ENCODE data around the gene PDE6D.
"Not testable (repeated sequence)": the region's sequence is repeated elsewhere in the genome, so short reads cannot be mapped to it uniquely, and the experiment has no call there.

PDE6D gene

DNA sequence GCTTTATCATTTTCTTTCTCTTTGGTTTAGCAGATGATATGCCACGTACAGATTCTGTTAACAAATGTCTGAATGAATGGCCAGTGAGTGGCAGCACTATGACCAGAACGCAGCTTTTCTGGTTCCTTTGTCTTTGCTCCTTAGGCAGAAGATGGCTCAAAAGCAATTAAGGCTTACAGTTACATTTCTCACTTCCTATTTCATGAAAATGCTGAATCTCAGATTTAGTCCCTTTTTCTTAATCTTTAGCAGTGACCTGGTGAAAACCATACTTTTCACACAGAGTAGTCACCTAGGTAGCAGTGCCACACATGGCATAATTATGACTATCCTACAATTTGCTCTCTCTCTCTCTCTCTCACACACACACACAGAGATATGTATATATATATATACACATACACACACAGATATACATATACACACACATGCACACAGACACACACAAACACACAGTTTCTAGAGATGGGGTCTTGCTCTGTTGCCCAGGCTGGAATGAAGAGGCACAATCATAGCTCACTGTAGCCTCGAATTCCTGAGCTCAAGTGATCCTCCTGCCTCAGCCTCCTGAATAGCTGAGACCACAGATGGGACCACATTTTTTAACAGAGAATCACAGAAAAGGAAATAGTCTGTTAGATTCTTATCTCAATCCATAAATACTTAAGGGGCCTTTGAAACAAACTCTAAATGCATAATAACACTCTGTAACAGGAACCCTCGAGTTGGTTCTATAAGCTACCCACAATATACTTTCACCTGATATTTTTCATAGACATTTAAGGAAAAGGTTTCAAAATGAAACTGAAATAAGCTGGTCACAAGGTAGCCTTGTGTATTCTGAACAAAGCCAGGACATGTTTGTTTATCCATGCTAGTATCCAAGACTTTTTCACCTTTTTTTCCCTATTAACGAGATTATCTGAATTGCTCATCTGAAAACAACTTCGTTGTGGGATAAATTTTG, 11.6 kb downstream of the PDE6D start:
- DNase-seq = no peak

DNA sequence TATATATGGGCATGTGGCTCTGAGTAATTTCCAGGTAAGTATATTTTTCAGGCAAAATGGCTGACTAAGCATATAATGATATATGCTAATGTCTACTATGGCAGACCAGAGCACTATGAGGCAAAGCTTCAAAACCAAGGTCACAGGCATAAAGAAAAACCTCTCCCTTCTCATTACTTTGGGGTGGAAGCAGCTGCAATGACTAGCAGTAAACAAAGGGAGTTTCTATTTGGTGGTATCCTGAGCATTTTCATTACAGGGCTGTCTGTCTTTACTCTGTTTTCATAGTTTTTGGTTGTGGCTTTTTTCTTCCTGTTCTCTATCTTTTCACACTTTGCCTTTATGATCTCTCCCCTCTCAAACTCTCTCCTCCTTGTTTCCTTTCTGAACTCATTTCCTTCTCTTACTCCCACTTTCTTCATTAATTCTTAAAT, 15.6 kb downstream of the PDE6D start:
- DNase-seq = no peak

DNA sequence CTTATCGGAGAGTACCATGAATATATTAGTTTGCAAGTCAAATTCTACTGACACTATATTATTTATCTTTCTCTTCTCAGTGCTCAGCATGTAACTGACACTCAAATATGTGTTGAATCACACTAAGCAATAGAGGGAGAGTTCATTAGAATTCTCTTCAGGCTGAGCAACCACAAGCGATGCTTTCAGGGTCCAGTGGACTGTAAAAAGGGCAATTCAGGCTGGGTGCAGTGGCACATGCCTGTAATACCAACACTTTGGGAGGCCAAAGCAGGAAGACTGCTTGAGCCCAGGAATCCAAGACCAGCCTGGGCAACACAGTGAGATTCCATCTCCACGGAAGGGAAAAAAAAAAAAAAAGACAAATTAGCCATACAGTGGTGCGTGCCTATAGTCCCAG, 16.3 kb downstream of the PDE6D start:
- no peak for DNase-seq

DNA sequence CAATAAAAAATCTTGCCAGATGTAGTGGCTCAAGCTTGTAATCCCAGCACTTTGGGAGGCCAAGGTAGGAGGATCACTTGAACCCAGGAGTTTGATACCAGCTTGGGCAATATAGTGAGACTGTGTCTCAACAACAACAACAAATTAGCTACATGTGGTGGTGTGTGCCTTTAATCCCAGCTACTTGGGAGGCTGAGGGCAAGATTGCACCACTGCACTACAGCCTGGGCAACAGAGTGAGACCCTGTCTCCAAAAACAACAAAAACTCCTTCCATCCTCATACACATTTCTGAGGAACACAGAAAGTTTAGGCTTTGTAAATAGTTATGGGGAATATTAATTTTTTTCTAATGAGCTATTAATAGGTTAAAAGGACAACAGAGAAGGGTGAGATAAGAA, 17.0 kb downstream of the PDE6D start:
- no peak for DNase-seq

DNA sequence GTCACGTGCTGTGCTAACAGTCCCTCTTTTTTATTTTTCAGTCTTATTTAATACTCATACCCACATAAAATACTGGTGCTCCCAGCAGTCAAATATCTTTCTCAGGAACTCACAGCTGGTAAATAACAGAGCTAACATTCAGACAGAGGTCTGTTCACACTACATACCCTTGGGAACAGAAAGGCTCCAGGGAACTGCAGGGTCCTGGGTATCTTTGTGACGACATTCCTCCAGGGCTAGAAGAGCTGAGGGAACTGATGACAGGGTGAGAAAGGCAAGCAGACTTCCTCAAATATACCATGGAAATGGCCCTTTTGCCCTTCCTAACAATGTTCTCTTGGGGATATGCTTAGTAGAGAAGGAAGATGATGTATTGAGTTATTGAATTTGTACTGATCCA, 19.3 kb downstream of the PDE6D start:
- DNase-seq = no peak

DNA sequence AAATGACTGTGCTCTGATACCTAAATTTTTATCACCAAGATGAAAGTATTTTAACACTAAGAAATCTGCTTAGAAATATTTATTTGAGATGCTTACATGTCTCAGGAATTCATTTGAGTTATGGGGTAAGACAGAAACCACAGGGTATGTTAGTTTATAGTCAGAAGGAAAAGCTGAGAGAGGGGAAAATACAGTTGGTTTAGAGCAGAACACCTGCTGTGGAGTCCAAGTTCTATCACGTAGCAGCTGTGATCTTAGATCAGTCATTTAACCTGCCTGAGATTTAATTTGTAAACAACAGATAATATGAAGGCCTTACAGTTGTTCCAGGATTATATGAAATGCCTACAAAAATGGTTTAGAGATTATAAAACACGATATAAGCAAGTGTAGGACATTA, 29.0 kb downstream of the PDE6D start:
- DNase-seq = no peak

DNA sequence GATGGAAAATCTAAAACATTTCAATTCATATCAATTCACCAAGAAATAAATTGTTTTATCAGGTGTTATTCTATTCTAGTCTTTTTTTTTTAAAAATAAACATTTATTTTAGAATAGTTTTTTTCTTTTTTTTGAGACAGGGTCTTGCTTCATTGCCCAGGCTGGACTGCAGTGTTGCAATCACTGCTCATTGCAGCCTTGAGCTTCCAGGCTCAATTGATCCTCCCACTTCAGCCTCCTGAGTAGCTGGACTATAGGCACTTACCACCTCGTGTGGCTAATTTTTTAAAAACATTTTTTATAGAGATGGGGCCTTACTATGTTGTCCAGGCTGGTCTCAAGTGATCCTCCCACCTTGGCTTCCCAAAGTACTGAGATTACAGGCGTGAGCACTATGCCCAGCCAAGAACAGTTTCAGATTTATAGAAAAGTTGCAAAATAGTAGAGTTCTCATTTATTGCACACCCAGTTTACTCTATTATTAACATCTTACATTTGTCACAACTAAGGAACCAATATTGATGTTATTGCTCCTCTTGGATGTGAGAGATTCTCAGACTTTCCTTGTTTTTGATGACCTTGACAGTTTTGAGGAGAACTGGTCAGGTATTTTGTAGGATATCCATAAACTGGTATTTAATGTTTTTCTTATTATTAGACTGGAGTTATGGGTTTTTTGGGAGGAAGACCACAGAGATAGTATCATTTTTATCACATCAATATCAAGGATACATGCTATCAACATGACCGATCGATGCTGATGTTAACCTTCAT, 29.9 kb downstream of the PDE6D start:
- no peak for DNase-seq

DNA sequence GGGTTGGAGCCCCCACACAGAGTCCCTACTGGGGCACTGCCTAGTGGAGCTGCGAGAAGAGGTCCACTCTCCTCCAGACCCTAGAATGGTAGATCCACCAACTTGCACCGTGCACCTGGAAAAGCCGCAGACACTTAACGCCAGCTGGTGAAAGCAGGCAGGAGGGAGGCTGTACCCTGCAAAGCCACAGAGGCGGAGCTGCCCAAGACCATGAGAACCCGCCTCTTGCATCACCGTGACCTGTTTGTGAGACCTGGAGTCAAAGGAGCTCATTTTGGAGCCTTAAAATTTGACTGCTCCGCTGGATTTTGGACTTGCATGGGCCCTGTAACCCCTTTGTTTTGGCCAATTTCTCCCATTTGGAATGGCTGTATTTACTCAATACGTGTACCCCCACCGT, 32.1 kb downstream of the PDE6D start:
- not testable (repeated sequence) for DNase-seq

DNA sequence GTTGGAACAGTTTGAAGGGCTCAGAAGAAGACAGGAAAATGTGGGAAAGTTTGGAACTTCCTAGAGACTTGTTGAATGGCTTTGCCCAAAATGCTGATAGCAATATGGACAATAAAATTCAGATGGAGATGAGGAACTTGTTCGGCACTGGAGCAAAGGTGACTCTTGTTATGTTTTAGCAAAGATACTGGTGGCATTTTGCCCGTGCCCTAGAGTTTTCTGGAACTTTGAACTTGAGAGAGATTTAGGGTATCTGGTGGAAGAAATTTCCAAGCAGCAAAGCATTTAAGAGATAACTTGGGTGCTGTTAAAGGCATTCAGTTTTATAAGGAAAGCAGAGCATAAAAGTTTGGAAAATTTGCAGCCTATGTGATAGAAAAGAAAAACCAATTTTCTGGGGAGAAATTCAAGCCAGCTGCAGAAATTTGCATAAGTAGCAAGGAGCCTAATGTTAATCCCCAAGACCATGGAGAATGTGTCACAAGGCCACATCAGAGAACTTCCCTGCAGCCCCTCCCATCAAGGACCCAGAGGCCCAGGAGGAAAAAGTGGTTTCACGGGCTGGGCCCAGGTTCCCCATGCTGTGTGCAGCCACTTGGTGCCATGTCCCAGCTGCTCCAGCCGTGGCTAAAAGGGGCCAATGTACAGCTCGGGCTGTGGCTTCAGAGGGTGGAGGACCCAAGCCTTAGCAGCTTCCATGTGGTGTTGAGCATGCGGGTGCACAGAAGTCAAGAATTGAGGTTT, 32.8 kb downstream of the PDE6D start:
- not testable (repeated sequence) for DNase-seq

DNA sequence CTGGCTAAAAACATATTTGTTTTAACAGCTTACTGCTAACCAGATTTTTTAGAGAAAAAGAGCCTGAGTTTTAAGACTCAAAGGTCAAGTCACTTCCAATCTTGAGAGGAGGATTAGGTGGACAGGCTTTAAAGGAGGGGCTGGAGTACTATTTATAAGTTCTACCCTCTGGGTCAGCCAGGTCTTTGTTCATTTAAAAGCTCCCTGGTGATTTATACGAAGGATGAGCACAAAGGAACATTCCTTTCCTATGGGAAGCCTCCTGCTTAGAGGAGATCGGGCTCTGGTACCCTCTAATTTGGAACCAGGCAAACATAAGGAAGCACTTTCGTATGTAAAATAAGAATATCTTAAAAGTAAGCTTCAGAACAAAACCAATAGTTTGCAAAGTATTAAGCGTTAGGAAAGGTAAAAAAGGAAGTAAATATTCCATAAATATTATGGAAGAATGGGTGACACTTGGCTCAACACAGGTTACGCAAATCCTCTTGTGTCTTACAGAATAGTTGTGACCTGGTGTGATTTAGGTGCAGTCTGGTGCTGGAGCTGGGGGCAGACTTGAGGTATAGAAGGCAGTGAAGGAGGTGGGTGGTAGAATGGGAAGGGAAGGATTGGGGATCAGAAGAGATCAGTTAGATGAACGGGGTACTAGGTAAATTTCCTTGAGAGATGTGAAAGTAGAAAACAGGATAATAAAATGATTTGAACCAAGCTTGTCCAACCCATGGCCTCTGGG, 35.6 kb downstream of the PDE6D start:
- no peak for DNase-seq

DNA sequence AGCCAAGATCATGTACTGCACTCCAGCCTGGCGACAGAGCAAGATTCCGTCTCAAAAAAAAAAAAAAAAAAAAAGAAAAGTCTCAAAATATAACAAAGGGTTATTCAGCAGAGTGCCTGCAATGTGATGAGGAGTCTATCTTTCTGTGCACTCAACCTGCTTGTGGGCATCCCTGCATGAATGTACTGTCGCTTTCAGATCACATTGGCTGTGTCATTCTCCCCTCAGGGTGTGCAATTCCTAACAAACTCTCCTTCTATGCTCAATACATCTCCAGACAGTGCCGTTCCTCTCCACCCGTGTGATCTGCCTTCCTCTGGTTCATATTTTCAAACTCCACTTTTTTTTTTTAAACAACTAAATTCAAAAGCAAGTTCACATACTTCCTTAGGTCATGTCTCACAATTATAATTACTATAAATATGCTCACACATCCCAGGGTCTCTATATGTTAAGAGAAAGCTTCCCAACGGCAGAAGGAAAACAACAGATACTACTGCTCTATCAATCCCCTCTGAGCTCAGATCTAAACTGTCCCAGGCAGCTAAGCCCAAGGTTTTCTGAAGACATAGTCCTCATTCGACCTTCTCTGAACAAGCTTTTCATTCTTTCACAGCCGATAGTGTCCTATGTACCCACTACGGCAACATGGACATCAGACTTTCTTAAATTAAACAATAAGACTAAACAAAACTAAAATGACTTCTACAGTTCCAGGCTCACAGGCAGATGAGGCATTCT, 37.5 kb downstream of the PDE6D start:
- no peak for DNase-seq

DNA sequence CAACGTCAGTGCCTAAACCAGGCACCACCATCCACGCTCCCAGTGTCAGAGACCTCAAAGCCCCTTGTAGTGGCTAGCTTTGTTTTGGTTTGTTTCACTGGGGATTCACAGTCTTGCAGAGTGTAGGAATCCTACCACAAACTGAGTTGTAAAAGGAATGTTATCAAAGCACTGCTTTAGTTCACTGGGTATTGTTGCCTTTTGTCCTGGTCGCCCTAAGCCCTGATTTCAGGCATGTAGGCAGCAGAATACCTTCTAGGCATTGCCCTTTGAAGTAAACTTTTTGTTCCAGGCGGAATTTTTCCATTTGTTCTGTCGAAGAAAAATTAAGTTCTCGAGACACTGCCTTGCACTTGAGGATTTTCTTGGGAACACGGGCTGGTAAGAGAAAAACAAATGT, 43.3 kb downstream of the PDE6D start:
- DNase-seq = no peak

DNA sequence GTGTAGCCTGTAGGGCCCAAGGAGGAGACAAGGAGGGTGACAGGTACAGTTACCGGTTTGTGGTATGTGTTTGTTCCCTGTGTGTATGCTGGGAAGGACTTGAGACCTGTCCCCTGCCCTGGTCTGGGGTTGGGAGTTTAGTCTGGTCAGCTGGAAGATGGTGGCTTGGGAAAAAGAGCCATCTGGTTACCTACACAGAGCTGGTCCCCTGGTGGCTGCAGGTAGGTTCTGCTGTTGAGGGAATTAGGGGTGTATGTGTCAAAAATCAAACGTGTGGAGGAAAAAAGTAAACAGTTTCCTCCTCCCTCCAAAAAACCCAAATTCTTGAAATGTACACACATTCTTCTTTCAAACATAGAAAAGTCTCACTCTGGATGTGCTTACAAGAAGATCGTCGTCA, 48.5 kb downstream of the PDE6D start:
- DNase-seq = no peak

DNA sequence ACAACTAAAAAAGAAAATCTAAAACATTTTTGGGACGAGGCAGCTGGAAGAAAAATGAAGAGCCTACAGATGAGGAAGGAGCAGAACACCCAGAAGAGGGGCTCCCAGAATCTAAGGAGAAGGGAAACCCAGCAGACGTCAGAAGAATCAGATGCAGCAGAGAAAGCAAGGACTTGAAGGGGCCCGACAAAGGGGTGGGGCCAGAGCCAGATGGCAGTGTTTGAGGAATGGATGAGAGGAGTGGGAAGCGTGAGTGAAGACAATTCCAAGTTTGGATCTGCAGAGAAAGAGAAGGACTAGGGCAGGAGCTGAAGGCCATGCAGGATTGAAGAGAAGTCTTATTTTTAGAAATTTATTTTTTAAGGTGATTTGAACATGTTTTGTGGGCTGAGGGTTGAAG, 53.5 kb downstream of the PDE6D start:
- no peak for DNase-seq

DNA sequence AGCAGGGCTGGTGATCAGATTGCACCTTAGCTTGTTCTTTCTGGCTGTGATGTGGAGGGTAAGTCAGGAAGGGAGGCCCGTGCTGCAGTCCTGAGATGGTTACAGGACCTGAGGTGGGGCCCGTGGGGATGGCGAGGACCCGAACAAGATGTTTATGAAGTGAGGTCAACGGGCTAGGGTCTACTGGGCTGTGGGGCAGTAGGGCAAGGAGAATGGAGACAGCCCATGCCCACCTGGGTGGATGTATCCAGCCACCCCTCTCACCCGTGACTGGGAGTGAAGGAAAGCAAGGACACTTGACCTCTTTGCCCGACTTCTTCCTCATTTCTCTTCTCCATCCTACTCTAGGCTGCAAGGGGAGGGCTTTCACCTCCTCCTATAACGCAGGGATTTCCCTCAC, 54.8 kb downstream of the PDE6D start:
- no peak for DNase-seq

DNA sequence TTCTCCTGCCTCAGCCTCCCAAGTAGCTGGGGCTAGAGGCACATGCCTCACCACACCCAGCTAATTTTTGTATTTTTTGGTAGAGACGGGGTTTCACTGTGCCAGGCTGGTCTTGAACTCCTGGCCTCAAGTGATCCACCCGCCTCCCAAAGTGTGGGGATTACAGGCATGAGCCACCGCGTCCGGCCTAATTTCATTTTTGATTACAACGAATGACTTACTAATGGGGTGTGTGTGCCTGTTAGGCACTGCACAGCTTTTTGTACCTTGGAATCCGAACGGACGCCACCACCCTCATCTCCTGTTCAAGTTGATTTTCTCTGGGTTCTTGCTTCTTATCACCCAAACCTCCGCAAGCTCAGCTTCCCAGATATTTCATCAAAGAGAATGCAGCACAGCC, 55.6 kb downstream of the PDE6D start:
- DNase-seq = no peak

DNA sequence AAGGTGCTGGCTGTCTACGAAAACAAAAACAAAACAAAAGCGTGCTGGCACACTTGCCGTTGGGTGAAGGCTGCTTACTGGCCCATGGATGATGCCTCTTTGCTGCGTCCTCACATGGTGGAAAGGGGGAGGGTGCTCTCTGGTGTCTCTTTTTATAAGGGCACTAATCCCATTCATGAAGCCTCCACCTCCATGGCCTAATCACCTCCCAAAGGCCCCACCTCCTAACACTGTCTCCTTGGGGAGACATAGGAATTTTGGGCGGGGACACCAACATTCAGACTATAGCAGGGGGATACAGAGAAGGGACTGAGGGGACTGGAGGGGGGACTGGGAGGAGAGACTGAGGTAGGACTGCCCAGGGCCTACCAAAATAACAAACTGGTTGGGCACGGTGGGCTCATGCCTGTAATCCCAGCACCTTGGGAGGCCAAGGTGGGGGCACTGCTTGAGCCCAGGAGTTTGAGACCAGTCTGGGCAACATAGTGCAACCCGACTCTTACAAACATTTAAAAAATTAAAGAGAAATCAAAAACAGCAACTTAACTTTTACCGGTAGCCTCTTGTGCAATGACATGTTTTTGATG, 58.3 kb downstream of the PDE6D start:
- DNase-seq = no peak

DNA sequence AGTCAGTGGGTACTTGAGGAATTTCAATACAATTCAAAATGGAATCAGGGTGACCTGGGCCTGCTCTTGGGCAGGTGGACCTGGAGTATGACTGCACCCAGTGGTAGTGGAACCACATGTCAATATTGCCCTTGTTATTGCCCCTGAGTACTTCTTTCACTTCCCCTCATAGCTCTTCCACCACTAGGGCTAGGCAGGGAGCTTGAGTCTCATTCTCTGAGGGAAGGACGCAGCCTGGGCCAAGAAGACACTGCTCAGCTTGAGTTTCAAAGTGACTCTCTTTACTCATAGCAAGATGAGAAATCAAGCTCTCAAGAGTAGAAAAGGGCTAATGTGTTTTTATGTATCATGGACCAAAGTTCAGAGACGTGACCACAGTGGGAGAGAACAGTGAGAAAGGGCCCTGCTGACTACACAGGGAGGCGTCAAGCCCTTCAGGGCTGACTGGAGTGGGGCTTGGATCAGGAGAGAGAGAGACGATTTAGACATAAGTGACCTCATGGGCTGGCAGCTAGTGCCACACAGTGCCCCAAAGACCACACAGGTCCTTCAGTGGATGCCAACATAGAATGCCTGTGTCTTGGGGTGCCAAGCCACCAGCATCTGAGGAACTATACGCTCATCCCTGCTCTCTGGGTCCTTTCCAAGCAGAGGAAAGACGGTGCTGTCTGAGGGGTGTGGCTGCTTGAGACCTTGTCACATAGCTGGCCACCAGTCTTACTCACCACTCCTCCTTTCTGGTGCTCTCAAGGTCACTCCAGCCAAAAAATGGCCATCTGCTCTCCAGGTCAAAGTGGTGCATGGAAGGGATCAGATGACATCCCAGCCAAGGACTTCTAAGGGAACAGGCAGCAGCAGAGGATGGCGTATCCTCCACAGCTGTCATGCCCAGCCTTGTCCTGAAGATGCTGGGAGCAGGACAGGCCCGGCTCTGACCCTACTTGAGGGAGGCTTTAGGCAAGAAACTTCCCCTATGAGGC, 59.8 kb downstream of the PDE6D start:
- no peak for DNase-seq

DNA sequence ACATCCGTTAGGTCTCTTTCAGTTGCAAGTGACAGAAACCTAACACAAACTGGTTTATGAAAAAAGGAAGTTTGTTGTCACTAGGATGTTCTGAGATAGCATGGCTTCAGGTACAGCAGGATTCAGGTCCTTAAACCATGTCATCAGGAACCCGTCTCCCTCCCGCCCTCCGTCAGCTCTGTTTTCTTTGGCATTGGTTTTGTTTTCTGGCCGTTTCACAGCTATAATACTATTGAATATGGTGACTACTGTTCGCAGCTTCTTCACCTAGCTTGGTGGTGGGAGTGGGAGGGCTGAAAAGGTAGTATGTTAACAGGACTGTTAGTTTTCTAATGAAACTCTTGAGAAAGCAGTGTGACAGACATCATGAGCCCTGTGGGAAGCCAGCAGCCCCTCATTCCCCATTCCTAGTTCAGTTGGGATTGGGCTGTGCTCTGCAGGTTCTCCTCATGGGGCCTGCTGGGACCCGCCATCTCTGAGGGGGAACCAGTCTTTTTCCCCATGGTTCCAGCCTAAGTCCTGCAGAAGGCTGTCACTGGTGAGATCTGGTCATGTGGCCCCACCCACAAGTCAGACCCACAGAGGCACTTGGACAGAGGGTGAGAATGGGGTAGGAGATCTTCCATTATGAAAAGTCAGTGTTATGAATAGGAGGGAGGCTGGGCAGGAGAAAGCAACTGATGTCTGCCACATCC, 60.6 kb downstream of the PDE6D start:
- no peak for DNase-seq

DNA sequence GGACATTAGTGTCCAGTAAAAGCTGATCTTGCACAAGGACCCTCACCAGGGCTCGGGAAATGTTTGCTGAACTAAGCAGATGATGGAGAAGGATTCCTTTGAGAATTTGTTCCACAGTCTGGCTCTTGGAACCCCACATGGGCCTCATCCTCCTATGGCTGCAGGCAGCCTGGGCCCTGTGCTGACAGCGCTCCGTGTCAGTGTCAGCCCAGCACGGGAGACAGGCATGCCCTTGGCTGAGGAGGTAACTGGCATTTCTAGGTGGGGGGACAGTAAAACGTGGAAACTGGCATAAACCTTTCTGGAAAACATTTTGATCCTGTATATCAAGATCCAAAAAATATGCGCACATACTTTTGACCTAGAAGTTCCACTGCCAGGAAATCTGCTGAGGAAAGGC, 62.3 kb downstream of the PDE6D start:
- no peak for DNase-seq
